ENCODE measurements around the gene CEP72. TPM values are rescaled to one million over a fixed set of nuclear protein-coding genes. Genes with fewer than 3 reads are reported as not detected.
"Not testable (repeated sequence)": the region's sequence is repeated elsewhere in the genome, so short reads cannot be mapped to it uniquely, and the experiment has no call there.

Gene CEP72
- total RNA-seq, 2 experiments from 2014 or later, result 27.0 to 28.9 TPM

DNA sequence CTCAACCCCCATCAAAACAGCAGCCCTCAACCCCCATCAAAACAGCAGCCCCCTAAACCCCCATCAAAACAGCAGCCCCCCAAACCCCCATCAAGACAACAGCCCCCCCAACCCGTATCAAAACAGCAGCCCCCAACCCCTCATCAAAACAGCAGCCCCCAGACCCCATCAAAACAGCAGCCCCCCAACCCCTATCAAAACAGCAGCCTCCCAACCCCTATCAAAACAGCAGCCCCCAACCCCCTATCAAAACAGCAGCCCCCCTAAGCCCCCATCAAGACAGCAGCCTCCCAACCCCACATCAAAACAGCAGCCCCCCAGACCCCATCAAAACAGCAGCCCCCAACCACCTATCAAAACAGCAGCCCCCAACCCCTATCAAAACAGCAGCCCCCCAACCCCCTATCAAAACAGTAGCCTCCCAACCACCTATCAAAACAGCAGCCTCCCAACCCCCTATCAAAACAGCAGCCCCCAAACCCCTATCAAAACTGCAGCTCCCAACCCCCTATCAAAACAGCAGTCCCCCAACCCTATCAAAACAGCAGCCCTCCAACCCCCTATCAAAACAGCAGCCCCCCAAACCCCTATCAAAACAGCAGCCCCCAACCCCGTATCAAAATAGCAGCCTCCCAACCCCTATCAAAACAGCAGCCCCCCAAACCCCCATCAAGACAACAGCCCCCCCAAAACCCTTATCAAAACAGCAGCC lies 79.8 kb downstream of the CEP72 start:
- DNase-seq, result no peak
- ChIA-PET POLR2A (no interaction called here), CTCF (no interaction called here)
- H3K9me3 Mint-ChIP-seq, result no peaks in the 10 kb centered on the region
- ATAC-seq, result no peak
- TF ChIP-seq, protein P1, sequence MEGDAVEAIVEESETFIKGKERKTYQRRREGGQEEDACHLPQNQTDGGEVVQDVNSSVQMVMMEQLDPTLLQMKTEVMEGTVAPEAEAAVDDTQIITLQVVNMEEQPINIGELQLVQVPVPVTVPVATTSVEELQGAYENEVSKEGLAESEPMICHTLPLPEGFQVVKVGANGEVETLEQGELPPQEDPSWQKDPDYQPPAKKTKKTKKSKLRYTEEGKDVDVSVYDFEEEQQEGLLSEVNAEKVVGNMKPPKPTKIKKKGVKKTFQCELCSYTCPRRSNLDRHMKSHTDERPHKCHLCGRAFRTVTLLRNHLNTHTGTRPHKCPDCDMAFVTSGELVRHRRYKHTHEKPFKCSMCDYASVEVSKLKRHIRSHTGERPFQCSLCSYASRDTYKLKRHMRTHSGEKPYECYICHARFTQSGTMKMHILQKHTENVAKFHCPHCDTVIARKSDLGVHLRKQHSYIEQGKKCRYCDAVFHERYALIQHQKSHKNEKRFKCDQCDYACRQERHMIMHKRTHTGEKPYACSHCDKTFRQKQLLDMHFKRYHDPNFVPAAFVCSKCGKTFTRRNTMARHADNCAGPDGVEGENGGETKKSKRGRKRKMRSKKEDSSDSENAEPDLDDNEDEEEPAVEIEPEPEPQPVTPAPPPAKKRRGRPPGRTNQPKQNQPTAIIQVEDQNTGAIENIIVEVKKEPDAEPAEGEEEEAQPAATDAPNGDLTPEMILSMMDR (IDR thresholded peaks at IDR 0.05), result no peak
- no peak overlapping the region for H3K4me3 Mint-ChIP-seq
- H3K27me3 Mint-ChIP-seq, result peaks cover 3% of the 10 kb centered on the region
- H3K36me3 Mint-ChIP-seq (ENCODE audit: low read depth), result no peaks in the 10 kb centered on the region
- no peak overlapping the region for H3K27ac Mint-ChIP-seq
- intact Hi-C loops (cut with micrococcal nuclease), result no loop called here
- no peaks in the 10 kb centered on the region for H3K4me1 Mint-ChIP-seq (ENCODE audit: low read depth)

DNA sequence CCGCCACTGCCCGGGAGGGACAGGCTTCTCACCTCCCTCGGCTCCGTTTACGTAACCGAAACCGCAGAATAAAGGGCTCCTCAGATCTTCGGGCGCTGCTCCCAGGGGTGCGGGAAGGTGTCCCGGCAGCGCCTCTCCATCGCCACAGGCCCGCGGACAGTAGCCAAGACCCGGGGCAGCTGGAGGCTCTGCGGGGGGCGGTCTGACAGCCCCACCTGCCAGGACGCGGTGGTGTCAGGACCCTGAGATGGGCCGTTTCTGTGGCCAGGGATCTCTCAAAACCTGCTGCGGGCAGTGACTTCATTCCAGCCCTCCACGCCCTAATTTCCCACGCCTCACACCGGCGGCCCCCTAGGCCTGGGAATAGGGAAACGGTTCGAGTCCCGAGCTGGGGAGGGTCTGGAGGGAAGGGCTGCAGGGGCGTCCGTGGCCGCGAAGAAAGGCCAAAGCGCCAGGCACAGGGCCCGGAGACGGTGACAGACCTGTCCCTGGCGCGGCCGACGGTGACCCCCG lies 80.4 kb downstream of the CEP72 start:
- H3K4me3 Mint-ChIP-seq; CTCF ChIA-PET; POLR2A ChIA-PET; H3K27me3 Mint-ChIP-seq; H3K27ac Mint-ChIP-seq; H3K4me1 Mint-ChIP-seq (ENCODE audit: low read depth); intact Hi-C loops (cut with micrococcal nuclease); DNase-seq; H3K9me3 Mint-ChIP-seq; H3K36me3 Mint-ChIP-seq (ENCODE audit: low read depth): not testable (repeated sequence)
- ATAC-seq, result peak; percentile 3

DNA sequence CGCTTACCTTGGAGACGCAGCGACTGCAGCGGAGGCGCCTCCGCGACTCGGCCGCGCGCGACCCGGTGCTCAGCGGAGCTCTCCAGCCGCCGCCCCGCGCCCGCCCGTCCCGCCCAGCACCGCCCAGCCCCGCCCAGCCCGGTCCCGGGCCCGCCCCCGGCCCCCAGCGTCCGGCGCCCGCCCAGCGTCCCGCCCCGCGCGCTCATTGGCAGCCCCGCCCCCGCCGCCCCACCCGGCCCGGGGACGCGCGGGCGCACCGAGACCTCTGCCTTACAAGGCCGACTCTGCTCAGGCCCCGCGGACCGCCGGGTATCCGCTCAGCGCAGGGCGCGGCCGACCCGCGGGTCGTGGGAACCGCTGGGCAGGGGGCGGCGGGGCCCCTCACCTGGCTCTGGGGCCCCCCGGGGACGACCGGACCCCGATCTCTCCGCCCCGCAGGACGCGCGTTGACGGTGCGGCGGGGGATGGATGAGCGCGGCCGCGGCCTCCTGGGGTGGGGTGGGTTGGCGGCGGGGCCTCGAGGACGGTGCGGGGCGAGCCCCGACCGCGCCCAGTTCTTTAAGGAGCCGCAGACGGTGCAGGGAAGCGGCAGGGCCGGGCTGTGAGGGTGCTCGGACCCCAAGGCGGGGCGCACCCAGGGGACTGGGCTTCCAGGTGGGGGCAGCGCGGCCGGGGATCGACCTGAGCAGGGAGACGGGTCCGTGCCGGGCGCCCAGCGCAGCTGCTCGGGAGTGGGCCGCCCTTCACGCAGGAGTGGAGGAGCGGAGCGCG lies 81.3 kb downstream of the CEP72 start, which contains the start of gene TPPP:
TSS of gene TPPP (minus strand) at position 82 of the 771 bp plus-strand sequence. CDS start 15,292 bp downstream, outside the sequence.
- DNase-seq, result peak; percentile 80
- H3K9me3 Mint-ChIP-seq; CTCF ChIA-PET; intact Hi-C loops (cut with micrococcal nuclease); H3K27ac Mint-ChIP-seq; POLR2A ChIA-PET; H3K27me3 Mint-ChIP-seq; H3K4me1 Mint-ChIP-seq (ENCODE audit: low read depth); H3K36me3 Mint-ChIP-seq (ENCODE audit: low read depth); H3K4me3 Mint-ChIP-seq: not testable (repeated sequence)
- peak; percentile 93 for ATAC-seq

DNA sequence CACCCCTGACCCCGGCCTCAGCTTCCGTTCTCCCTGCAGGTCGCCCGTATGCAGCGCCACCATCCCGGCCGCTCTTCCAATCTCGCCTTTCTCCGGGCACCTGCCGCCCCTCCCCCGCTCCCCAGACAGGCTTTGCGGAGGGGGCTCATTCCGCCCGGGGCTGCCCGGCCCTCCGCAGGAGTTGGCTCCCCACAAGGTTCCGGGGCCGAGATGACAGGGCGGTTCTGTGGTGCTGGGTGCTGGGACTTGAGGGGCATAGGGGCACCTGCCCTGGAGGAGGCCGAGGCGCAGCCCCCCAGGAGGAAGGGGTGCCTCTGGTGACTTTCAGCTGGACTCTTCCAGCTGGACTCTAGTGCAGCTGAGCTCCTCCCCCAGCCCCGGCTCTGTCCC lies 81.9 kb downstream of the CEP72 start:
- H3K4me1 Mint-ChIP-seq (ENCODE audit: low read depth); H3K27me3 Mint-ChIP-seq; H3K4me3 Mint-ChIP-seq; H3K36me3 Mint-ChIP-seq (ENCODE audit: low read depth); DNase-seq; H3K9me3 Mint-ChIP-seq; intact Hi-C loops (cut with micrococcal nuclease); POLR2A ChIA-PET; CTCF ChIA-PET; H3K27ac Mint-ChIP-seq; ATAC-seq: not testable (repeated sequence)

DNA sequence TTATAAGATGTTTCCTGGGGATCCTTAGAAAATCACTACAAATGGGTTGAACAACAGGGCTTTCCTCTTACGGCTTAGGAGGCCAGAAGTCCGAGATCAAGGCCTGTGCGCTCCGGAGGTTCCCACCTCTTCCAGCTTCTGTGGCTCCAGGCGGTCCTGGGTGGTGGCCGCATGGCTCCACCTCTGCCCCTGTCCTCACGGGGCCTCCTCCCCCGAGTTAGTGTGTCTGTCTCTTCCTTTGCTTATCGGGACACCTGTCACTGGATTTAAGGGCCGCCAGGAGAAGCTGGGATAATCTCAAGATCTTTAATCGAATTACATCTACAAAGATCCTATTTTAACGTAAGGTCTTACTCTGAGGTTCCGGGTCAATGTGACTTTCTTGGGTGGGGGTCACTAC lies 83.3 kb downstream of the CEP72 start:
- intact Hi-C loops (cut with micrococcal nuclease); ATAC-seq; H3K36me3 Mint-ChIP-seq (ENCODE audit: low read depth); H3K9me3 Mint-ChIP-seq; H3K4me3 Mint-ChIP-seq; H3K4me1 Mint-ChIP-seq (ENCODE audit: low read depth); CTCF ChIA-PET; H3K27me3 Mint-ChIP-seq; DNase-seq; H3K27ac Mint-ChIP-seq; POLR2A ChIA-PET: not testable (repeated sequence)

DNA sequence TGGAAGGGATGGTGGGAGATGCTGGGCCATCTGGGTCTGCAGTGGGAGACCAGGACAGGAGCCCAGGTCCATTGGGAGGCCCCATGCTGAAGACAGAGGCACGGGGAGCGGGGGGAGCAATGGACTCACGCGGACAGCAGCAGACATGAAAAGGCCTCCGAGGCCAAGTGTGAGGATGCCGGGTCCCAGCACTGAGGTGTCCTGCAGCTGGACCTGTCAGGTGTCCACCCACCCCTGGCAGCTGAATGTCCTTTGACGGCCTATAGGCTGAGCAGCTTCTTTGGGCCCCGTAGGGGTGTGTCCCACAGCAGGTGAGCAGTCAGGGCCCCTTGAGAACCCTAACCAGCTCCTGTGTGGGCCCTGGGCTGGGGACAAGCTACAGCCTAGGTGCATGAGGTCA lies 84.1 kb downstream of the CEP72 start:
- ATAC-seq; H3K27ac Mint-ChIP-seq; H3K27me3 Mint-ChIP-seq; H3K36me3 Mint-ChIP-seq (ENCODE audit: low read depth); DNase-seq; H3K4me3 Mint-ChIP-seq; POLR2A ChIA-PET; intact Hi-C loops (cut with micrococcal nuclease); H3K9me3 Mint-ChIP-seq; CTCF ChIA-PET; H3K4me1 Mint-ChIP-seq (ENCODE audit: low read depth): not testable (repeated sequence)

DNA sequence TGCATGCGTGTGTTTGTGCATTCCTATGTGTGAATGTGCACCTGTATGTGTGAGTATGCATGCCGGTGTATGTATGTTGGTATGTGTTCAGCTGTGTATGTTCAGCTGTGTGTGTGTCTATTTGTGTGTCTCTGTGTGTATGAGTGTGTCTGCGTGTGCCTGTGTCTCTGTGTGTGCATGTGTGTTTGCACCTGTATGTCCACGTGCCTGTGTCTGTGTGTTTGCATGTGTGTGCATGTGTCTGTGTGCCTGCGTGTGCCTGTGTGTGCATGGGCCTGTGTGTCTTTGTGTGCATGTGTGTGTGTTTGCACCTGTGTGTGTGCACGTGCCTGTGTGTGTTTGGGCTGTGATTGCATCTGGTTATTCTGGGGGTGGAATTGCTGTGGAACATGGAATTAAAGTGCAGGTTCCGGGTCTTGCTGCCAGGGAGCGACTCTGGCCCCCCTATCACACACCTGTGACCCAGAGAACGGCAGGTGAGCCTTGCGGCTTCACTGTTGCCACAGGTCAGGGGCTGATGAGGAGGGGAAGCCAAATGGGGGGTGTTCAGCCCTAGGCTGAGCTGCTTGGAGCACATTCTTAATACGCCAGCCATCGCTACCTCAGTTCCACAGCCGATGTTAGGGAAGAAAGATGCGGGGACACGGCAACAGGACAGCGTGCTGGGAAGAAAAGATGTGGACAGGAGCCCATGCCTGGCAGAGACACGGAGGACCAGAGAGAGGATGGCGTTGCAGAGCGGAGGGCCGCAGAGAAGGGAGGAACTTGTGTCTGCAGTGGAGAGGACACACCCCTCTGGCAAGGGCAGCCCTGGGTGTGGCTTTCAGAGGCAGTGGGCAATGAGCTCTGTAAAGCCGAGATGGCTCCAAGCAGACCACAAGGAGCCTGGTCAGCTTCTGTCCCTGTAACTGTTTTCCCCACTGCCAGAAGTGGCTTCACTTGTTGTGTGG lies 84.9 kb downstream of the CEP72 start:
- CTCF ChIA-PET; intact Hi-C loops (cut with micrococcal nuclease); ATAC-seq; DNase-seq; H3K36me3 Mint-ChIP-seq (ENCODE audit: low read depth); H3K27ac Mint-ChIP-seq; H3K4me1 Mint-ChIP-seq (ENCODE audit: low read depth); POLR2A ChIA-PET; H3K9me3 Mint-ChIP-seq; H3K27me3 Mint-ChIP-seq; H3K4me3 Mint-ChIP-seq: not testable (repeated sequence)

Other genes starting within 250 kb of the CEP72 start
- 10 to 100 TPM; 65.9 to 67.6 TPM for gene EXOC3, start 169.2 kb upstream of the CEP72 start, total RNA-seq
- 1 to 10 TPM; 3.2 to 3.3 TPM for gene SLC9A3, start 87.9 kb upstream of the CEP72 start, total RNA-seq
- under 1 TPM; 0.18 to 0.20 TPM for gene TPPP, start 81.0 kb downstream of the CEP72 start, total RNA-seq
- gene ZDHHC11B, start 172.4 kb downstream of the CEP72 start, total RNA-seq, result under 1 TPM in 1 of 2 experiments, not detected in 1; 0.59 TPM
- 1 to 10 TPM; 4.6 to 6.0 TPM for gene ZDHHC11, start 238.6 kb downstream of the CEP72 start, total RNA-seq